GM15510 (cell line): Measurements from ENCODE around the gene TBCC.

Experiments
- POLR2A ChIP-seq: IDR thresholded peaks from 3 replicates; pipeline ENCODE4 v1.6.1; 2011; ENCODE audit warnings: borderline replicate concordance; ENCODE audit not compliant: insufficient read length; ENCODE audit errors: extremely low read depth

The TBCC gene

GRCh38 chr6:42726485-42727086 lies 19.3 kb downstream of the TBCC start:
- TF ChIP-seq POLR2A: no peak

GRCh38 chr6:42726026-42726425 lies 19.9 kb downstream of the TBCC start:
- no peak for TF ChIP-seq POLR2A

- no peak for TF ChIP-seq POLR2A
Measured at GRCh38 chr6:42724825-42725224, 21.1 kb downstream of the TBCC start.

GRCh38 chr6:42722497-42722896 lies 23.4 kb downstream of the TBCC start, which contains the start of gene PRPH2:
TSS of gene PRPH2 (minus strand) at chr6:42722597. CDS start at chr6:42722334, 263 bp downstream.
- no peak for TF ChIP-seq POLR2A

GRCh38 chr6:42720739-42721138 lies 25.2 kb downstream of the TBCC start:
- no peak for TF ChIP-seq POLR2A

GRCh38 chr6:42715871-42716270 lies 30.0 kb downstream of the TBCC start:
- TF ChIP-seq POLR2A: no peak

- TF ChIP-seq POLR2A: no peak
Measured at GRCh38 chr6:42714098-42714761, 31.7 kb downstream of the TBCC start.

GRCh38 chr6:42711930-42712329 lies 34.0 kb downstream of the TBCC start:
- TF ChIP-seq POLR2A: no peak

- TF ChIP-seq POLR2A: no peak
Measured at GRCh38 chr6:42710316-42710715, 35.6 kb downstream of the TBCC start.

- TF ChIP-seq POLR2A: no peak
Measured at GRCh38 chr6:42709871-42710270, 36.0 kb downstream of the TBCC start.

GRCh38 chr6:42708096-42708495 lies 37.8 kb downstream of the TBCC start:
- no peak for TF ChIP-seq POLR2A

- no peak for TF ChIP-seq POLR2A
Measured at GRCh38 chr6:42707595-42707994, 38.3 kb downstream of the TBCC start.

- TF ChIP-seq POLR2A: no peak
Measured at GRCh38 chr6:42704937-42705374, 40.9 kb downstream of the TBCC start.

- TF ChIP-seq POLR2A: no peak
Measured at GRCh38 chr6:42704251-42704936, 41.5 kb downstream of the TBCC start.

- TF ChIP-seq POLR2A: no peak
Measured at GRCh38 chr6:42702200-42702599, 43.7 kb downstream of the TBCC start.

GRCh38 chr6:42698217-42698616 lies 47.7 kb downstream of the TBCC start:
- TF ChIP-seq POLR2A: no peak

- no peak for TF ChIP-seq POLR2A
Measured at GRCh38 chr6:42697268-42697655, 48.6 kb downstream of the TBCC start.
